GM21737 (cell line): ENCODE data around the gene CDRT4.
"Not testable (repeated sequence)": the region's sequence is repeated elsewhere in the genome, so short reads cannot be mapped to it uniquely, and the experiment has no call there.

Source experiments
- ATAC-seq: cut with Tn5 transposase; IDR thresholded peaks from one replicate; pipeline ENCODE4 v1.9.1; 2021; ENCODE audit warnings: mild to moderate bottlenecking, moderate library complexity; ENCODE audit not compliant: unreplicated experiment

Gene CDRT4

DNA sequence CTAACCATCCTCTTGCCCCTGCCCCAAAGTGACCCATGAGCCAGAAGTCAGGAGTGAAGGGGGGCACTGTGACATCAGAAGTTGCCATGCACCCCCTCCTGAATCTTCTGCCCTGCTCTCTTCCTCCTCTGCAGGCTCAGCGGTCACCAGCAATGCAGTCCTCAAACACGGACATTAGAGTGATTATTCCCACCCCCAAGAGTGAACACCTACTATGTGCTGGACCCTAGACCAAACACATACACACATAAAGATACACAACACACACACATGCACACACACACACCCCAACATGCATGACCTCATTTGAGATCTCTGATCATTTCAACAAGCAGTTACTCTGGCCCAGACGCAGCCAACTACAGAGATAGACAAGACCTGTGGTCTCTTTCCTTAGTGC is at the start of gene CDRT4:
TSS of gene CDRT4 (minus strand) at position 30 of the 400 bp plus-strand sequence. CDS start 27,383 bp downstream, outside the sequence.
- ATAC-seq = no peak

DNA sequence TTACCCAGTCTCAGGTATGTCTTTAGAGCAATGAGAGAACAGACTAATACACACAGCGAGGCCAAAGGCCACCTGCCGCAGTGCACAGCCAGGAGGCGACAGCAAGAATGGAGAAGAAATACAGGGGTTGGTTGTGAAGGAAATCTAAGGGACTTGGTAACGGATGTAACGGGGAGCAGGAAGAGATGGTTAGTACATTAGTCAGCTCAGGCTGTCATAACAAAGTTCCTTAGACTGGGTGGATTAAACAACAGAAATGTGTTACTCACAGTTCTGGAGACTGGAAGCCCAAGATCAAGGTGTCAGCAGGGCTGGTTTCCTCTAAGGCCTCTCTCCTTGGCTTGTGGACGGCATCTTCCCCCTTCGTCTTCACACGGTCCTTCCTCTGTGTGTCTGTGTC is 48.7 kb upstream of the CDRT4 start:
- ATAC-seq = no peak

DNA sequence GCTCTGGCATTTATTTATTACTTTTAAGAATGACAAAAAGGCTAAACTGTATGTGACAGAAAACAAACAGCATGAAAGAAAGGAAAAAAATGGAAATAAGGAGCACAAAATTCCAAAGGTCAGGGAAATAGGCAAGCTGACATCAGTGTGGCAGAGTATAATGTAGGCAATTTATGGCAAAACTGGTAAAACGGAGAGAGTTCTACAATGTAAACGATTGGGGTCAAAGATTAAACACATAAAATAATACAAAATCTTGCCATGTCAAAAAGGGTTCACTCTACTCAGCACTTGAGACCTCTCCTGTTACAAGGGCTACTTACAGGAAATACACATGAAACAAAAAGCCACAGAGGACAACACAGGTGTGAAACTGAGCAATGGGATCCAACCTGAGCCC is 47.0 kb upstream of the CDRT4 start:
- ATAC-seq = no peak

- ATAC-seq = no peak
Measured at GRCh38 chr17:15513856-15514459, 46.5 kb upstream of the CDRT4 start.

- ATAC-seq = no peak
Measured at GRCh38 chr17:15513058-15513791, 45.8 kb upstream of the CDRT4 start.

DNA sequence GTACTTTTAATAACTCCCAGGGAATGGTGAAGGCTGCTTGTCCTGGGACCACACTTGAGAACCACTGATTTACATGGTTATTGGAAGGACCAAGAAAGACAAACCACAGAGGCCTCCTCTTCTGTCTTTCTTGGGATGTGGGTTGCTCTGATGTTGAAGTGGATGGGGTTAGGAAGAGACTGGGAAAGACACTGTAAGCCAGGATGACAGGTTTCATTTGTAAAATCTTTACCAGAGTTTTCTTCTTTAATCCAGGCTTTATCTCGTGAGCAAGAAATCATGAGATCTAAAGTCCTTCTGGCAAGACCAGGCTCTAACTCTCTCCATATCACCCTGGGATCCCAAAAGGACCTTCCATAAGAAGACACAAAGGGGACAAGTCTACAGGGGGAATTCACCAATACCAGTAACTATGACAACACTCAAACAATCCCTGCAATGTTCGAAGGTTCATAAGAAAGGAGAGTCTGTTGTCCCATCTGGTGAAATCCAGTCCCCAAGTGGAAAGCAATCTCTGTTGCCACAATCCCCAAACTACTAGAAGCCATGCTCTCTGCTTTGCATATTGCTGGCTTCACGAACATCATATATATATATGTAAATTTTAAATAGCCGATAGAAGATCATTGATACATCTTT is 44.8 kb upstream of the CDRT4 start:
- ATAC-seq = no peak

- ATAC-seq = no peak
Measured at GRCh38 chr17:15511142-15511541, 43.7 kb upstream of the CDRT4 start.

GRCh38 chr17:15510361-15510760 is 42.9 kb upstream of the CDRT4 start:
- ATAC-seq = no peak

DNA sequence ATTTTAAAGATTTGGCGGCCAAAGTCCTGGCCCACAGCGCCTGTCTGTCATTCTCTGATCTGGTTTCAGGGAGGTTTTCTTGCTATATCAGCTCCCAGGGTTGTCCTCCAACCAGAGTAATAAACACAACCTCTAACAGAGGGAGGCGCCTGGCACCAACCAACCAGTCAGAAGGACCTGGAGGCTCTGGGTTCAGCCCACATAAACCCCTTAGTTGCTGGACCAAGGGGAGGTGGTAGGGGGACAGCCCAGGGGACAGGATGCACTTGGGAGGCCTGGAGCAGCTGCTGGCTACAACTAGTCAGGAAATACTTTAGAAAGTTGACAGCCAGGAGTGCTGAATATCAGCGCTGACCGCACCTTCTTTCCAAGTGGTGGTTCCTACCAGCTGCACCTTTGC is 41.7 kb upstream of the CDRT4 start:
- no peak for ATAC-seq

GRCh38 chr17:15508466-15508865 is 41.0 kb upstream of the CDRT4 start:
- no peak for ATAC-seq

- no peak for ATAC-seq
Measured at GRCh38 chr17:15507896-15508295, 40.5 kb upstream of the CDRT4 start.

DNA sequence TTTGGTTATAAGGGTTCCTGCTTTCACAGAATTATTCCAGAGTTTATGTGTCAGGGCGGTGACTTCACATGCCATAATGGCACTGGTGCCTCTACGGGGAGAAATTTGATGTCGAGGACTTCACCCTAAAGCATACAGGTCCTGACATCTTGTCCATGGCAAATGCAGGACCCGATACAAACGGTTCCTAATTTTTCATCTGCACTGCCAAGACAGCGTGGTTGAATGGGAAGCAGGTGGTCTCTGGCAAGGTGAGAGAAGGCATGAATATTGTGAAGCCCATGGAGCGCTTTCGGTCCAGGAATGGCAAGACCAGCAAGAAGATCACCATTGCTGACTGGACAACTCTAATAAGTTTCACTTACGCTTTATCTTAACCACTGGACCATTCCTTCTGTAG is 39.6 kb upstream of the CDRT4 start:
- no peak for ATAC-seq

DNA sequence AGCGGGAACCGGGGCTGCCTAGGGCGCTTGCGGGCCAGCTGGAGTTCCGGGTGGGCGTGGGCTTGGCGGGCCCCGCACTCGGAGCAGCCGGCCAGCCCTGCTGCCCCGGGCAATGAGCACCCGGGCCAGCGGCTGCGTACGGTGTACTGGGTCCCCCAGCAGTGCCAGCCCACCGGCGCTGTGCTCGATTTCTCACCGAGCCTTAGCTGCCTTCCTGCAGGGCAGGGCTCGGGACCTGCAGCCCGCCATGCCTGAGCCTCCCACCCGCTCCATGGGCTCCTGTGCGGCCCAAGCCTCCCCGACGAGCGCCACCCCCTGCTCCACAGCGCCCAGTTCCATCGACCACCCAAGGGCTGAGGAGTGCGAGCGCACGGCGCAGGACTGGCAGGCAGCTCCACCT is 38.3 kb upstream of the CDRT4 start:
- ATAC-seq = not testable (repeated sequence)

GRCh38 chr17:15503731-15504130 is 36.3 kb upstream of the CDRT4 start:
- no peak for ATAC-seq

GRCh38 chr17:15502369-15503112 is 35.1 kb upstream of the CDRT4 start:
- peak; percentile 89 for ATAC-seq

DNA sequence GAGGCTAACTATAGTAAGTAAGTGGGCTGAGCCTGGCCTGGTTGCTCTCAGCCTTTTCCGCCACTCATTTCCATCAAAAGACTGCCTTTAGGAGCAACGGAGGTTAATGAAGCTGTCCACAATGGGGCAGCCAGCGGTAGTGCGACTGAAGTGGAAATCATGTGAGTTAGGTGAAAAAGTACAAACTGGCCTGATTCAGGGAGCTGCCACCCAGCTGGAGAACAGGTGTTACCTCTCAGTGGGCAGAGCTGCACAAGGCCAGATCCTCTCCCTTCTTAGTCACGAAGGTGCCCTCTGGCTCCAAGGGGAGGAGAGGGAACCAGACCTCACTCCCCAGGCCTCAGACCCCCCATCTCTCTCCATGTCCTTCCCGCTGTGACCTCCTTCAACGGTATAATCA is 34.4 kb upstream of the CDRT4 start:
- no peak for ATAC-seq

- no peak for ATAC-seq
Measured at GRCh38 chr17:15501282-15501681, 33.9 kb upstream of the CDRT4 start.

DNA sequence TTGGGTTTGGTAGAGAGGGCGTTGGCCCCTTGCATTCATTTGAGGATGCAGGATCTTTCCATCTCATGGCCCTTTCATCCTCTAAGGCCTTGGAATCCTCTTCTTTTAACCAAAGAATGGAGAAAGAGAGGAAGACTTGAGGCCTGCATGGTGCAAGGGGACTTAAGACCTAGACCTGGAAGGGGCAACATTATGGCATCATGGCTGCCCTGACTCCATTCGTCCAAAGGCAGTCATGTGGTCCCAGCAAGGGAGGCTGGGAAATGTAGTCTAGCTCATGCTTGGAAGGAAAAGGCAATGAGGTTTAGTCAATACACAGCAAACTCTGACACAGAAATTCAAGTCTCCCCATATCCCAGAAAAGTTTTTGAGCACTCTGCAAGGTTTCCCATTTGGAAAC is 30.7 kb upstream of the CDRT4 start:
- no peak for ATAC-seq

DNA sequence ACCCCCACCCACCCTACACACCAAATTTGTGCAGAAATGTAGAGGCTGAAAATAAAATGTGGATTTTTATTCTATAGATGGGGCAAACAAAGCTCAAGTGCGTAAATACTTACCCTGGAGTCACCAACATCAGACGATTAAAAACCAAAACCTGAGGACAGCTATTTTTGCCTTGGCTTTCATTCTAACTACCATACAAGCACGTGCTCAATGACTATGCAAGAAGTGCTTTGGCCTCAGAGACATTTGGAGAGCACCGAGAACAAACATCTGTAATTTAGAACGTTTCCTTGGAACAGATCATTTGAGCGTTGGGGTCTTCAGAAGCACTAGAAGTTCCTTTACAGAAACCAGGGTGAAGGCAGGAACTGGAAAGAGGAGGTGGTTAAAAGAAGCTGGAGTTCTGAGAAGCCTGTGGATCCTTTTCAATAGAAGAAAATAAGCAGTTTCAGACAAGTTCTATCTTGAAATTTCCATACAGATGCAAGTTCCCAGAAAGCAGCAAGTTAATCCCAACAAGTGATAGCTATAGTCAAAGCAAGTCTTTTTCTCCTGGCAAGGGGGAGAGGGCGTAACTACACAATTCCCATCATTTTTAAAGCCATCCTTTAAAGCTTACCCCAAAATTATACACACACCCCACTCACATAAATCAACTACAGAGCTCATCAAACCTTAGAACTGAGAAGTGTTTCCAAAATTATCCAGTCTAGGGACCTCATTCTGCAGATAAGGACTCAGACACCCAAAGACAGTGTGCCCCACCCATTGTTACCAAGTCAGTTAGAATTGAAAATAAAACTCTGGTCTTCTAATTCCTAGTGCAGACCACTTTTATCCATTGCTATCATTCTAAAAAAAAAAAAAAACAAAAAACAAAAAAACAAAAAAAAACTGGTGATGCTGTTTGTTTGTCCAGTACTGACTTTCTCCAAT is 29.6 kb upstream of the CDRT4 start:
- ATAC-seq = no peak

DNA sequence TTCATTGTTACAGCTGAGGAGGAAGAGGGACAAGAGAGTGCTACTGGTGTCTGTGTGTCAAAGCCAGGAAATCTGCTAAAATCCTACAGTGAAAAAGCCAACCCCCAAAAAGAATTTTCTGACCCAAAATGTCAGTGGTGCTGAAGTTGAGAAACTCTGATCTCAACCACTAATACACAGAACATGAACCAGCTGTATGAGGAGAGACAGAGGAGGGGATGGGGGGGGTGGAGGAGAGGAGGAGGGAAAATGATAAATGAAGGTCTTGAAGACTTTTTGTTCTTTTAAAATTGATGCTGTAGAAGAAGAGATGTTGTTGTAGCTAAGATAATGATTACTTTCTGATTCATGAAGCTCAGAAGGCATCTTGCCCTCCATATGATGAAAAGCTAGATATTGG is 27.4 kb upstream of the CDRT4 start:
- ATAC-seq = no peak

GRCh38 chr17:15493693-15494035 is 26.2 kb upstream of the CDRT4 start:
- no peak for ATAC-seq
